HUES6 (cell line): ENCODE results near the gene BAIAP2.
A peak's percentile ranks its signal among the peaks of the same experiment; 100 is the strongest.
"Not testable (repeated sequence)": the region's sequence is repeated elsewhere in the genome, so short reads cannot be mapped to it uniquely, and the experiment has no call there.

Source experiments
- H3K27ac ChIP-seq: 2 replicates; pipeline ENCODE4 v1.7.0; 2013; ENCODE audit warnings: low read depth, mild to moderate bottlenecking, low read length, inconsistent platforms
- H3K27me3 ChIP-seq: 2 replicates; pipeline ENCODE4 v1.6.1; 2013; ENCODE audit warnings: low read length; ENCODE audit not compliant: control insufficient read depth, insufficient read depth
- H3K36me3 ChIP-seq: 2 replicates; pipeline ENCODE4 v1.6.1; 2013; ENCODE audit warnings: low read length; ENCODE audit not compliant: control insufficient read depth, insufficient read depth
- H3K4me1 ChIP-seq: 2 replicates; pipeline ENCODE4 v1.6.1; 2013; ENCODE audit warnings: low read length; ENCODE audit not compliant: control insufficient read depth, insufficient read depth
- H3K4me3 ChIP-seq: 2 replicates; pipeline ENCODE4 v1.5.1; 2013; ENCODE audit warnings: low read depth, low read length
- H3K9ac ChIP-seq: one replicate; pipeline ENCODE4 v1.6.1; 2013; ENCODE audit warnings: mild to moderate bottlenecking, low read length
- H3K9me3 ChIP-seq: 2 replicates; pipeline ENCODE4 v1.6.1; 2013; ENCODE audit warnings: low read depth, low read length; ENCODE audit not compliant: control insufficient read depth, insufficient read depth

BAIAP2 gene

GRCh38 chr17:81068411-81069134 is 33.6 kb downstream of the BAIAP2 start:
- no peaks in the 10 kb centered on the region for H3K27me3 ChIP-seq
- H3K9me3 ChIP-seq: no peaks in the 10 kb centered on the region
- no peak overlapping the region for H3K4me3 ChIP-seq
- H3K9ac ChIP-seq: no peak overlapping the region
- peaks cover 18% of the 10 kb centered on the region; the same call in 1 of the 2 replicates for H3K4me1 ChIP-seq
- H3K27ac ChIP-seq: no peak overlapping the region
- 0 out of 2 replicates have a peak, but pooled peaks cover 2% of the 10 kb centered on the region for H3K36me3 ChIP-seq

GRCh38 chr17:81069135-81069645 is 34.2 kb downstream of the BAIAP2 start:
- Histone ChIP-seq H3K9ac (no peak overlapping the region), H3K27me3 (no peaks in the 10 kb centered on the region), H3K27ac (no peak overlapping the region), H3K9me3 (no peaks in the 10 kb centered on the region), H3K36me3 (0 out of 2 replicates have a peak, but pooled peaks cover 2% of the 10 kb centered on the region), H3K4me1 (peaks cover 15% of the 10 kb centered on the region; the same call in 1 of the 2 replicates), H3K4me3 (no peak overlapping the region)

- no peak overlapping the region for H3K9ac ChIP-seq
- H3K27ac ChIP-seq: no peak overlapping the region
- no peaks in the 10 kb centered on the region for H3K27me3 ChIP-seq
- 0 out of 2 replicates have a peak, but pooled peaks cover 2% of the 10 kb centered on the region for H3K36me3 ChIP-seq
- no peaks in the 10 kb centered on the region for H3K9me3 ChIP-seq
- no peak overlapping the region for H3K4me3 ChIP-seq
- peaks cover 7% of the 10 kb centered on the region; the same call in 1 of the 2 replicates for H3K4me1 ChIP-seq
Measured at GRCh38 chr17:81070541-81071246, 35.7 kb downstream of the BAIAP2 start.

- Histone ChIP-seq H3K36me3 (0 out of 2 replicates have a peak, but pooled peaks cover 2% of the 10 kb centered on the region), H3K4me1 (peaks cover 7% of the 10 kb centered on the region; the same call in 1 of the 2 replicates), H3K9ac (no peak overlapping the region), H3K27ac (no peak overlapping the region), H3K9me3 (no peaks in the 10 kb centered on the region), H3K27me3 (no peaks in the 10 kb centered on the region), H3K4me3 (no peak overlapping the region)
Measured at GRCh38 chr17:81071761-81072741, 37.1 kb downstream of the BAIAP2 start.

GRCh38 chr17:81073967-81074839 is 39.3 kb downstream of the BAIAP2 start:
- H3K4me3 ChIP-seq: no peak overlapping the region
- no peaks in the 10 kb centered on the region for H3K27me3 ChIP-seq
- H3K36me3 ChIP-seq: 0 out of 2 replicates have a peak, but pooled peaks cover 2% of the 10 kb centered on the region
- no peak overlapping the region for H3K27ac ChIP-seq
- H3K9ac ChIP-seq: no peak overlapping the region
- H3K9me3 ChIP-seq: no peaks in the 10 kb centered on the region
- H3K4me1 ChIP-seq: peaks cover 7% of the 10 kb centered on the region; the same call in 1 of the 2 replicates

GRCh38 chr17:81074875-81075274 is 39.9 kb downstream of the BAIAP2 start:
- Histone ChIP-seq H3K4me3 (no peak overlapping the region), H3K4me1 (peaks cover 10% of the 10 kb centered on the region; the same call in 1 of the 2 replicates), H3K36me3 (0 out of 2 replicates have a peak, but pooled peaks cover 2% of the 10 kb centered on the region), H3K27ac (0 out of 2 replicates have a peak overlapping the region, but pooled peaks have one; percentile 44), H3K27me3 (no peaks in the 10 kb centered on the region), H3K9me3 (no peaks in the 10 kb centered on the region), H3K9ac (no peak overlapping the region)

- peaks cover 10% of the 10 kb centered on the region; the same call in 1 of the 2 replicates for H3K4me1 ChIP-seq
- H3K9me3 ChIP-seq: no peaks in the 10 kb centered on the region
- H3K4me3 ChIP-seq: no peak overlapping the region
- H3K27ac ChIP-seq: no peak overlapping the region
- H3K9ac ChIP-seq: no peak overlapping the region
- H3K36me3 ChIP-seq: 0 out of 2 replicates have a peak, but pooled peaks cover 2% of the 10 kb centered on the region
- no peaks in the 10 kb centered on the region for H3K27me3 ChIP-seq
Measured at GRCh38 chr17:81075307-81075706, 40.4 kb downstream of the BAIAP2 start.

- no peak overlapping the region for H3K27ac ChIP-seq
- no peak overlapping the region for H3K9ac ChIP-seq
- no peaks in the 10 kb centered on the region for H3K27me3 ChIP-seq
- peaks cover 10% of the 10 kb centered on the region; the same call in 1 of the 2 replicates for H3K4me1 ChIP-seq
- no peaks in the 10 kb centered on the region for H3K9me3 ChIP-seq
- 0 out of 2 replicates have a peak, but pooled peaks cover 2% of the 10 kb centered on the region for H3K36me3 ChIP-seq
- H3K4me3 ChIP-seq: no peak overlapping the region
Measured at GRCh38 chr17:81076141-81076679, 41.3 kb downstream of the BAIAP2 start.

- H3K27ac ChIP-seq, H3K9me3 ChIP-seq, H3K27me3 ChIP-seq, H3K9ac ChIP-seq, H3K4me3 ChIP-seq, H3K36me3 ChIP-seq, H3K4me1 ChIP-seq: not testable (repeated sequence)
Measured at GRCh38 chr17:81078026-81078913, 43.3 kb downstream of the BAIAP2 start.
